ENCODE measurements around the gene KRTAP4-6.
"Not testable (repeated sequence)": the region's sequence is repeated elsewhere in the genome, so short reads cannot be mapped to it uniquely, and the experiment has no call there.

KRTAP4-6 gene

DNA sequence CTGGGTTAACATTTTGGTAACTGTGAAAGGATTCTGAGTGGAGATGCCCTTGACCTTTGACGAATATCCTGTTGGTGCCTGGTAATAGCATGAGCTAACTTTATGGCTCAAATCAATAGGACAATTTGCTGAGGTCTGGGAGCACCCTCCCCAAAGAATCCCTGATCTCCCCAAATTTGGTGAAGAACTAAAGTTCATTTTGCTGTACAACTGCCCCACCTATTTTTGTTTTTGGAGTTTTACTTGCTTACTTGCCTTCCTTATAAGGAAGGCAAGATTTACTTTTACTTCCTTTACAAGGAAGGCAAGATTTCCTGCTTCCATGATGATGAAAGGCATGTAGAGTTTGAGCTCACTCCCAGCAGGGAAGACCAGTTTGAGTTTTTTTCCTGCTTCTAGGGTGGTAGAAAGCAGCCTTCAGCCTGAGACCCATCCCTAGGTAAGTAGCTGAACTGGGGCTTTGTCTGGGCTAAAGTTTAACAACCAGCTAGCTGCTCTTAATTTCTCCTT lies 32.3 kb downstream of the KRTAP4-6 start:
- in situ Hi-C loops (cut with MboI; ENCODE audit: low sequenced_read_pairs): no loop called here

DNA sequence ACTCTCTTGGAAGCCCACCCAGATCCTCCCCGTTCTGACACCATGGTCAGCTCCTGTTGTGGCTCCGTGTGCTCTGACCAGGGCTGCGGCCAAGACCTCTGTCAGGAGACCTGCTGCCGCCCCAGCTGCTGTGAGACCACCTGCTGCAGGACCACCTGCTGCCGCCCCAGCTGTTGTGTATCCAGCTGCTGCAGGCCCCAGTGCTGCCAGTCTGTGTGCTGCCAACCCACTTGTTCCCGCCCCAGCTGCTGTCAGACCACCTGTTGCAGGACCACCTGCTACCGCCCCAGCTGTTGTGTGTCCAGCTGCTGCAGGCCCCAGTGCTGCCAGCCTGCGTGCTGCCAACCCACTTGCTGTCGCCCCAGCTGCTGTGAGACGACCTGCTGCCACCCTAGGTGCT lies 35.0 kb downstream of the KRTAP4-6 start, which contains the start of gene KRTAP4-9:
KRTAP4-9 (plus strand) TSS at position 43 of the 400 bp plus-strand sequence; CDS start at position 43, 0 bp downstream.
- in situ Hi-C loops (cut with MboI; ENCODE audit: low sequenced_read_pairs): not testable (repeated sequence)

DNA sequence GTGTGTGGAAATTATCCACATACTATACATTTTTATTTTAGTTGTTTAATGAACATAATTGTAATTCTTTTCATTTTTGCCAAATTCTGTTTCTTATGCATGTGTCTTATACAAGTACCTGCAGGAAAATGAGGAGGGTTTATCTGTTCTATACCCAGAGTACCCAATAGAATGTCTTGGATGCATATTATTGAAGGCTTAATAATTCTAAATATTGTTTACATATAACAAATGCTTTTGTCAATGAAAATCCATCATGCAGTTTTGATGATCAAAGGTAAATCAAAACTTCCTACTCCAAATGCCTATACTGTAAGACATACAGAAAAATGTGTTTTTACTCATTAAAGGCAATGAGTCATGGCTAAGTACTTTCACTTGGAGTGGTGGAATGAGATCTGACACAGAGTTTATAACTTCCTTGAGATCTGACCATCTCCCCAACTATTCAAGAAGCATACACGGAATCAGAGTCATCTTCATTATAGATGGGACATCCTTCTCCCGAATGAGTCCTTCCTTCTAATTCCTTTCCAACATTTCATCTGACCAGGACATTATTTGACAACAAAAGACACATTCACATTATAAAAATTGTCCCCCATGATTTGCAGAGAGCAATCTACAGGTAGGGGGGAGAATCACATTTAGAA lies 35.8 kb downstream of the KRTAP4-6 start:
- in situ Hi-C loops (cut with MboI; ENCODE audit: low sequenced_read_pairs): not testable (repeated sequence)

DNA sequence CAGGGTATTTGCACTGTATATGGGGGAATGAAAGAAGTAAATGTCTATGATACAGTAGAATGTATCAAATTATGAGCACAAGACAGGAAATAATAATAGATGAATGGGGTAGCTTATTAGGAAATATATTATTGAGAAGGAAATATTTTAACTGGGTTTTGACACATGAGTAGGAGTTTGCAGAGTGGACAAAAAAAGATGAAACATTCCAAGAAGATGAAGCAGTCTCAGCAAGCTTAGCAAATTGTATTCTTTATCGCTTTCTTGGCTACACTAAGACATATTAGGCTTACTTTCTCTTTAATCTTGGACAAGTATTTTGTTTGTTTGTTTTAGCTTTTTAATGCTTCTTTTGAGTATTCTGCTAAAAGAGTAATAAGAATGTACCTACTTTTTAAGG lies 36.4 kb downstream of the KRTAP4-6 start:
- in situ Hi-C loops (cut with MboI; ENCODE audit: low sequenced_read_pairs): no loop called here

DNA sequence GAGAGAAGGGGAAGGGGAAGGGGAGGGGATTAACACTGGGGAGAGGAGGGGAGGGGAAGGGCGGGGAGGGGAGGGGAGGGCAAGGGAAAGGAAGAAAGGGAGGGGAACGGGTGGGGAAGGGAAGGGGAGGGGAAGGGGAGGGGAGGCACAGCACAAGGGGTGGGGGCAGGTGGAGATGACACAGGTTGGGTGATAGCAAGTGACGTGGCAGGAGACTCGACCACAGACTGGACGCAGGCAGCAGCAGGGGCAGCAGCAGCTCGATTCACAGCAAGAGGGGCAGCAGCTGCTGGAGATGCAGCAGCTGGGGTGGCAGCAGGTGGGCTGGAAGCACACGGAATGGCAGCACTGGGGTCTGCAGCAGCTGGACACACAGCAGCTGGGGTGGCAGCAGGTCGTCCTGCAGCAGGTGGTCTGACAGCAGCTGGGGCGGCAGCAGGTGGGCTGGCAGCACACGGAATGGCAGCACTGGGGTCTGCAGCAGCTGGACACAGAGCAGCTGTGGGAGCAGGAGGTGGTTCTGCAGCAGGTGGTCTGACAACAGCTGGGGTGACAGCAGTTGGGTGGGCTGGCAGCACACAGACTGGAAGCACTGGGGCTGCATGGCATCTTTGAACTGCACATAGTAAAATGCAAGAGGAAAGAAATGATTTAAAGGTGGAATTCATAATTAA lies 38.6 kb downstream of the KRTAP4-6 start, which contains the start of gene KRTAP4-16:
KRTAP4-16 (minus strand) TSS at position 624 of the 674 bp plus-strand sequence; CDS start at position 624, 0 bp downstream.
- in situ Hi-C loops (cut with MboI; ENCODE audit: low sequenced_read_pairs): no loop called here

DNA sequence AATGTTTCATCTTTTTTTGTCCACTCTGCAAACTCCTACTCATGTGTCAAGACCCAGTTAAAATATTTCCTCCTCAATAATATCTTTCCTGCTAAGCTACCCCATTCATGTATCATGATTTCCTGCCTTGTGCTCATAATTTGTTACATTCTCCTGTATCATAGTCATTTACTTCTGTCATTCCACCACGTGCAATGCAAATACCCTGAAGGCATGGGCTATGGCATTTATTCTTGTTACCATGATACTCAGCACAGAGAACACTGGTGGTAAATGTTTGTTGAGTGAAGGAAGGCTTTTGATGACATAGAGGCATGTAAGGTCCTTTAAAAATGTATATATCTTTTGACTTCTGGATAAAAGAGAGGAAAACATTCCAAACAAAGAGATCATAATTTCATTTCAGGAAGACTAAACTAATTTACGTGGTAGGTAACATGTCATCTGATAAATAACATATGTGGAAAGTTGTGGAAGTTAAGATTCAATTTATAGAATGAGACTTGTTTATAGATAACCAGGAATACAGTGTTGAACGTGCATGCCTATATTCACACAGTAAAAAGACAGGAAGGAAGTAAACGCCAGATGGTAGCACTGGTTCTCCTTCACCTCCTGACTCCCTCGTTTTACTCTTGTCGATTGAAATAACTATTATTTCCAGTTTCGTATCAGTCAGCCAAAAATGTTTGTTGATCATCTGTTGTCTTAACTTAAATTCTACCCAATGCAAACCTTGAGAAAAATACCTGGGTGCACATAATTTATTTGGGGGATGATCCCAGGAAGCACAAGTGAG lies 40.5 kb downstream of the KRTAP4-6 start:
- in situ Hi-C loops (cut with MboI; ENCODE audit: low sequenced_read_pairs): not testable (repeated sequence)

DNA sequence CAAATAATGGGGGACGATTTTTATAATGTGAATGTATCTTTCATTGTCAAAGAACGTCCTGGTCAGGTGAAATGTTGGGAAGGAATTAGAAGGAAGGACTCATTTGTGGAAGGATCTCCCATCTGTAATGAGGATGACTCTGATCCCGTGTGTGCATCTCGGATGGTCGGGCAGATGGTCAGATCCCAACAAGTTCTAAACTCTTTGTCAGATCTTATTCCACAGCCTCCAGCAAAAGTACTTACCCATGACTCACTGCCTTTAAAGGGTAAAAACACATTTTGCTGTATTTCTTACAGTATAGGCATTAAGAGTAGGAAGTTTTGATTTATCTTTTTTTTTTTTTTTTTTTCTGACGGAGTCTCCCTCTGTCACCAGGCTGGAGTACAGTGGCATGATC lies 41.9 kb downstream of the KRTAP4-6 start:
- in situ Hi-C loops (cut with MboI; ENCODE audit: low sequenced_read_pairs): no loop called here

DNA sequence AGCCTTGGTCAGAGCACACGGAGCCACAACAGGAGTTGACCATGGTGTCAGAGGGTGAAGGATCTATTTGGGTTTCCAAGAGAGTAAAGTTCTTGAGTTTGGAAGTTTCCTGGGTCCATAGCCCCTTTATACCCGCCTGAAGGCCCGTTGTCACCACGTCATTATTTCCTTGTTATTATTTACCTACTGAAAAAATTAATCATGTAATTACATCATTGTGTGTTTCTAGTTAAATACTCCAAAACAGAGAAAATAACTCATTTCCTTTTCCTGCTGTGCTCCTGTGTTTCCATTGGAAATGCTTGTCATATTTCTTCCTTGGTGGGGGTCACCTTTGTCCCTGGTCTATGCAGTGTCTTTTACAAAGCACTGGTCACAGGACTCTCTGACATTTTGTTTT lies 42.3 kb downstream of the KRTAP4-6 start, which contains the start of gene KRTAP4-8:
KRTAP4-8 (minus strand) TSS at position 101 of the 400 bp plus-strand sequence; CDS start at position 43, 58 bp downstream.
- in situ Hi-C loops (cut with MboI; ENCODE audit: low sequenced_read_pairs): no loop called here

DNA sequence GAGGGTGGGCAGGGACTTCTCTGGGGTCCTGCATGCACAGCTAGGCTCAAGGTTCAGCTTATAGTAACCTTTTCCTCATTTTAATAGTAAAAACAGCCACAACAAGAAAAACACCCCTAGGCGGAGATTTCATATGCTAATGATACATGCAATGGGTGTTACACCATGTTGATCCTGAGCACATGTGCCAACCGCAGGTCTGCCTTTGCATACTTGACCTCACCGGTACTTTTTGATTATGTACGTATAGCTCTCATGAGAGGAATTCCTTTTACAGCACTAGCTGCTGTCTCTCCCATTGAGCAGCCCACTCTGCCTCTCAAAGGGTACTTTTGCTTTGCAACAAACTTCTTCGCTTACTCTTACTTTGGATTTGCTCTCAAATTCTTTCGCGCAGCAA lies 44.3 kb downstream of the KRTAP4-6 start:
- in situ Hi-C loops (cut with MboI; ENCODE audit: low sequenced_read_pairs): no loop called here
